ENCODE data around the gene SNRPB.

SNRPB gene

GRCh38 chr20:2518096-2518495 is 47.5 kb upstream of the SNRPB start:
- H3K27ac ChIP-seq (ENCODE audit: low read depth, low read length): no peak overlapping the region
- H3K27me3 ChIP-seq (ENCODE audit: low read length): no peaks in the 10 kb centered on the region

GRCh38 chr20:2516399-2516798 is 45.8 kb upstream of the SNRPB start:
- no peak overlapping the region for H3K27ac ChIP-seq (ENCODE audit: low read depth, low read length)
- no peak for TF ChIP-seq CTCF (IDR thresholded peaks at IDR 0.05; ENCODE audit: insufficient read depth, low read length, poor library complexity, severe bottlenecking)
- TF ChIP-seq EZH2phosphoT487 (conservative IDR thresholded peaks at IDR 0.05; ENCODE audit: low read length): no peak
- H3K27me3 ChIP-seq (ENCODE audit: low read length): no peaks in the 10 kb centered on the region

More at GRCh38 chr20:2518096-2518495, 47.5 kb upstream of the SNRPB start:
- H3F3A ChIP-seq (ENCODE audit: insufficient read depth): no peaks in the 10 kb centered on the region
- TF ChIP-seq CTCF (IDR thresholded peaks at IDR 0.05; ENCODE audit: insufficient read depth, low read length, poor library complexity, severe bottlenecking) (no peak), EZH2phosphoT487 (conservative IDR thresholded peaks at IDR 0.05; ENCODE audit: low read length) (no peak)
- H3K9ac ChIP-seq (ENCODE audit: low read length): no peak overlapping the region
- no peaks in the 10 kb centered on the region for H3K36me3 ChIP-seq (ENCODE audit: low read length)
- no peak overlapping the region for H2AFZ ChIP-seq (ENCODE audit: low read depth, low read length, severe bottlenecking)
- no peaks in the 10 kb centered on the region for H3K79me2 ChIP-seq (ENCODE audit: insufficient read depth, low read length)
- no peak overlapping the region for H3K4me3 ChIP-seq (ENCODE audit: insufficient read depth, low read length, poor library complexity, severe bottlenecking)
- no peaks in the 10 kb centered on the region for H3K9me3 ChIP-seq (ENCODE audit: insufficient read depth, low read length)
- no peaks in the 10 kb centered on the region for H4K20me1 ChIP-seq (ENCODE audit: low read depth, low read length)
- no peaks in the 10 kb centered on the region for H3K9me2 ChIP-seq (replicated peaks; ENCODE audit: insufficient read depth, low read length)
- H3K4me2 ChIP-seq (ENCODE audit: low read depth, low read length, poor library complexity, severe bottlenecking): no peak overlapping the region

GRCh38 chr20:2515203-2515602 is 44.6 kb upstream of the SNRPB start:
- TF ChIP-seq EZH2phosphoT487 (conservative IDR thresholded peaks at IDR 0.05; ENCODE audit: low read length) (no peak), CTCF (IDR thresholded peaks at IDR 0.05; ENCODE audit: insufficient read depth, low read length, poor library complexity, severe bottlenecking) (no peak)
- H3K36me3 ChIP-seq (ENCODE audit: low read length): no peaks in the 10 kb centered on the region
- no peak overlapping the region for H3K4me3 ChIP-seq (ENCODE audit: insufficient read depth, low read length, poor library complexity, severe bottlenecking)
- H4K20me1 ChIP-seq (ENCODE audit: low read depth, low read length): no peaks in the 10 kb centered on the region
- H3K9ac ChIP-seq (ENCODE audit: low read length): no peak overlapping the region
- H3K9me2 ChIP-seq (replicated peaks; ENCODE audit: insufficient read depth, low read length): no peaks in the 10 kb centered on the region
- no peaks in the 10 kb centered on the region for H3F3A ChIP-seq (ENCODE audit: insufficient read depth)
- no peak overlapping the region for H3K27ac ChIP-seq (ENCODE audit: low read depth, low read length)
- no peaks in the 10 kb centered on the region for H3K79me2 ChIP-seq (ENCODE audit: insufficient read depth, low read length)
- H2AFZ ChIP-seq (ENCODE audit: low read depth, low read length, severe bottlenecking): no peak overlapping the region
- no peak overlapping the region for H3K4me2 ChIP-seq (ENCODE audit: low read depth, low read length, poor library complexity, severe bottlenecking)
- no peaks in the 10 kb centered on the region for H3K9me3 ChIP-seq (ENCODE audit: insufficient read depth, low read length)
- no peaks in the 10 kb centered on the region for H3K27me3 ChIP-seq (ENCODE audit: low read length)

More at GRCh38 chr20:2516399-2516798, 45.8 kb upstream of the SNRPB start:
- H3K4me2 ChIP-seq (ENCODE audit: low read depth, low read length, poor library complexity, severe bottlenecking): no peak overlapping the region
- H4K20me1 ChIP-seq (ENCODE audit: low read depth, low read length): no peaks in the 10 kb centered on the region
- H3K9me3 ChIP-seq (ENCODE audit: insufficient read depth, low read length): no peaks in the 10 kb centered on the region
- H3K79me2 ChIP-seq (ENCODE audit: insufficient read depth, low read length): no peaks in the 10 kb centered on the region
- no peak overlapping the region for H2AFZ ChIP-seq (ENCODE audit: low read depth, low read length, severe bottlenecking)
- H3K4me3 ChIP-seq (ENCODE audit: insufficient read depth, low read length, poor library complexity, severe bottlenecking): no peak overlapping the region
- H3K9ac ChIP-seq (ENCODE audit: low read length): no peak overlapping the region
- no peaks in the 10 kb centered on the region for H3F3A ChIP-seq (ENCODE audit: insufficient read depth)
- no peaks in the 10 kb centered on the region for H3K9me2 ChIP-seq (replicated peaks; ENCODE audit: insufficient read depth, low read length)
- H3K36me3 ChIP-seq (ENCODE audit: low read length): no peaks in the 10 kb centered on the region

Data from SU-DHL-6 (cell line).